EL (cell line): ENCODE results near the gene RCL1.

Source experiments
- DNase-seq: peaks from one replicate; pipeline ENCODE4 v3.0.0-alpha.2; 2016

Gene RCL1

DNA sequence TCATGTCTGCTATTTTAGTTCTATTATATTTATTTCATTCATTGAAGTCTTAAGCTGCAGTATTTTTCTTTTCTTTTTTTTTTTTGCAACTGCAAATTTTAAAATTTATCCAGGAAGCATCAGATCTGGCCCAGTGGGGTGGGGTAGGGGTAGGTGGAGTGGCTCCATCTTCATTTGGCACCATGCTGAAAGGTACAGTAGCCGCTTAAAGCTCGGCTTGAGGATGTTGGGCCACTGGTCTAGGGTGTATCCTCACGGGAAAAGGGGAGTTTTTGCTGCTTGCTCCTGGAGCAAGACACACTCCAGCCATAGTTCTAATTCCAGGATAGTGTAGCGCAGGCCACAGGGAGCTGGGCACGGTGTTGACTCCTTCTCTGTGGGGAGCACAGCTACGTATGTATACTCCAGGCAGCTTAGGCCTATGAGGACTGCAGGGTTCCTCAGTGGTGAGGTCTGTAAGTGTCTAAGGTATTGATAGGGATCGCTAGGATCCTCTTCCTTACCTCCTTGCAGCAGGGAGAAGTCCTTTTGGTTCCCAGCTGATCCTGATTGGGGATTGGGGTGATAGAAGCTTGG, 22.7 kb downstream of the RCL1 start:
- no peak for DNase-seq

DNA sequence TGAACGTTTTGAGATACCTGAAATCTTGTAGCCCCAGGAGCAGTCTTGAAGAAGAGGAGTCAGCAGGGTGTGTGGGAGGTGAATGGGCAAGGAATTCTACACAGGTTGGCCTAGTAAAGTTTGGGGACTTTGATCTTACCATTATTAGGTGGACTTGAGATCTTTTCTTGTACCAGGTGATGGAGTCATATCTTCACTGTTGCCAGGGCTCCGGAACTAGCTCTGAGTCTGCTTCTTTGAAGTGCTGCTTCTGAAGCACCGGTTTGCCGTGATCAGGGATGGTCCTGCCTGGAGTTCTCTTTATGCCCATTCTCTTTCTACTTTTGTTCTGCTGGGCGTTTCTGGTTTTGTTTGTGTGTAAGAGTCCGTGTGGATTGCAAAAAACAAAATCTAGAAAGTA, 27.4 kb downstream of the RCL1 start:
- DNase-seq = no peak

DNA sequence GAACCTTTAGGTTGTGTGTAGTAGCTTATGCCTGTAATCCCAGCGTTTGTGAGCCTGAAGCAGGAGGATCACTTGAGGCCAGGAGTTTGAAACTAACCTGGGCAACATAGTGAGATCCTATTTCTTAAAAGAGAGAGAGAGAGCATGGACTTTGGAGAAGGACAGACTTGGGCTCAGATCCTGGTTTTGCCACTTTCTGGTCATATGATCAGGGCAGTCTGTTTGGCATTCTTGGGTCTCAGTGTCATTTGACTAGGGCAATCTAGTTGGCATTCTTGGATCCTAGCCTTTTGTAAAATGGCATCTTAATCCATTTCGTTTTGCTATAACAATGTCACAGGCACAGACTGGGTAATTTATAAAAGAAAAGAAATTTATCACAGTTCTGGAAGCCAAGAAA, 28.4 kb downstream of the RCL1 start:
- DNase-seq = no peak

DNA sequence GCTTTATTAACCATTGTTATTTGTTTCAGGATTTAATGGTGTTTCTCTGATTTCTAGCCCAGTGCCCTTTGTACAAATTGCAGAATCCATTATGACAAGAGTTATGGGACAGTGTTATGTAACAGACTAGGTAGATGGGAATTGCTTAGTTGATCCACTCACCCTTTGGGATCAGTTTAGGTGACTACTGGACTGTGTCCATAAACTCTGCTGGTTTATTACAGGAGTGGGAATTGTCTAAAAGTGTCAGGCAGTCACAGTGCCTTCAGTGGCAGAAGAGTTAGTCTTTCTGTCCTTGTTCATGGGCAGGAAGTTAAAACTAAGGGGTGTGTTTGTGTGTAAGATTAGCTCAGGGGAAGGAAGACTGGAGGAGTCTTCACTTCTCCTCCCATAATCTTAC, 29.3 kb downstream of the RCL1 start:
- DNase-seq = no peak

DNA sequence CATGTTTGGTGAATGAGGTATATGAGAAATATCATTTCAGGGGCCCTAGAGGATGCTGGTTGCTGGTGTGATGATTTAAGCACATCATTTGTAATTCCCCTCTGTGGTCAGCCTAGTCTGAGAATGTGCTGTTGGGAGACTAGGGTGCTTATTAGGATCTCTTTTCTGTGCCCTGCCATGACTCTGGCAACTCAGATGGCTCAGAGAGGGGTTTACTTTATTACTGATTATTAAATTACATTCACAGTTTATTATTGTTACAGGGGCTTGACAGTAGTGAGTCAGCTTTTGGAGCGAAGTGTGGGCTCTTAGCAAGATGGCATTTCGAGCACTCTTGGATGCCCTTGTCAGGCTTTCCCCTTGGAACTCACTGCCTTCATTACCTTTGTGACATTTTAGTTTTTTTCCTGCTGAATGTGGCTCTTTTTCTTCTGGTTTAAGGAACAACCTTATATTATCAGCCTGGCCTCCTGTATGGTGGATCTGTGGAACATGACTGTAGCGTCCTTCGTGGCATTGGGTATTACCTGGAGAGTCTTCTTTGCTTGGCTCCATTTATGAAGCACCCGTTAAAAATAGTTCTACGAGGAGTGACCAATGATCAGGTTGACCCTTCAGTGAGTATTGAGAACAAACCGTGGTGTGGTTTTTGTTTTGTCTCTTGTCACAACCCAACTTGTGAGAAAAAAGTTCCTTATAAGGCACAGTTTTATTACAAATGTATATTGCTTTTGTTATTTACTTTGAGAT, 33.8 kb downstream of the RCL1 start:
- no peak for DNase-seq

DNA sequence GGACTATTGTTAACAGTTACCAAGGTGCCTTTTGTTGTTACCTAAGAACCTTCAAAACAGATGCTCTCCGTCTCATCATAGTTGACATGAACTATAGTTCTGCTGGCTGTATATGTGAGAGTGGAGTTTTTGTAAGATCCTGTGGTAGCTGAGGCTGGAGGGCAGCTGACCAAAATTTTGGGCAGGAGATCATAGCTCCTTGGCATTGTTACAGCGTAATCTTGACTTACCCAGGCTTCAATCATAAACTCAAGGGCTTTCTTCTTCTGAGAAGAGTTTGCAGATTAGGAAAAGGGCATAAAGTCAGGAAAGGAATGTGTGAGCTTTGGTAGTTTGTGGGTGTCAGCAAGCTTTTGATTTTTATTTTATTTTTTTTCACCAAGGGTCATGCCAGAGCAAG, 34.5 kb downstream of the RCL1 start:
- no peak for DNase-seq

DNA sequence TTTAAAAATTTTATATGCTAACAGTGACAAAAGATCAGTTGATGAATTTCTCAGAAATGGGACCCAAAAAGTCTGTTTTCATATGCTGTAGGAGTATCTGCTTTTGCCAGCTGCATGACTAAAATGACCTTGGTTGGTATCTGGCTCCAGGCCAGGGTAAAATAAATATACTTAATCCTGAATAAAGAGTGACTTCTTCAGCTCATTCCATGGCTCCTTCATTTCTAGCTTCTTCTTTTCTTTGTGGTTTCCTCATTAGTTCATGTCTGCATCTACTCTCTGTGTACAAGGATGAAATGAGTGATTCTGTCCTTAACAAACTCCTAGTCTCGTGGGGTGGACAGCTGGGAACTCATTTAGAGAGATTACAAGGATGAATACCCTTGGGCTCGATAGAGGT, 36.0 kb downstream of the RCL1 start:
- DNase-seq = peak; percentile 56

DNA sequence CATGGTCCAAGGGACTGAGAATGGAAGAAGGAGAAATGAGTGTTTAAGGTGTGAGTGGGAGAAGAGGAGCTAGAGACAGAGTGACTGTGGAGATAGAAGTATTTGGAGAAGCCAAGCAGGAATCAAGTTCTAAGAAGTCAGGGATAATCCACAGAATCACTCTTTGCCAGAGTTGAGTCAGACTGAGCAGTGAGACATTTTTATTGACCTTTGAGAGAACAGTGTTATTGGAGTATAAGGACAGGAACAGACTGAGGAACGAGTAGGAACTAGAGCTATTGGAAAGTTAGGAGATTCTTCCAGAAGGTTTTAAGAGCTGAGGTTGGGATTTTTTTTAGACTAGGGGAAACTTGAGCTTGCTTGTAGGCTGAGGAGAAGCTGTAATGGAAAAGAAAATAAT, 37.2 kb downstream of the RCL1 start:
- DNase-seq = peak; percentile 49

DNA sequence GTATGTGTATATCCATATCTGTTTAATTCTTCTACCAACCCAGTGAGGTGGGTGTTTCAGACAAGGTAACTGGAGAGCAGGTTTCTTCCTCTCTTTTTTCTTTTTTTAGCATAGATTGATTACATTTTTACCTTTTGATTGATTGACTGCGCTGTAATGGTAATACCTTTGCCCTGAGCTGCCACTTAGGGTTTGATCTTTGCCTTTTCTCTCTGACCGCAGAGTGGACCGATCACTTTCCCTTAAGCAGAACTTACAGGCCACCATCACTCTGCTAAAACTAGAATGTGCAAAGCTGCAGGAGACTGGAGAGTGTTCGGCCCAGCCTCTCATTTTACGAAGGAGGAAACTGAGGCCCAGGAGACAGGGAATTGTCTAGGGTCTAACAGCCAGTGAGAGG, 38.0 kb downstream of the RCL1 start:
- DNase-seq = no peak

DNA sequence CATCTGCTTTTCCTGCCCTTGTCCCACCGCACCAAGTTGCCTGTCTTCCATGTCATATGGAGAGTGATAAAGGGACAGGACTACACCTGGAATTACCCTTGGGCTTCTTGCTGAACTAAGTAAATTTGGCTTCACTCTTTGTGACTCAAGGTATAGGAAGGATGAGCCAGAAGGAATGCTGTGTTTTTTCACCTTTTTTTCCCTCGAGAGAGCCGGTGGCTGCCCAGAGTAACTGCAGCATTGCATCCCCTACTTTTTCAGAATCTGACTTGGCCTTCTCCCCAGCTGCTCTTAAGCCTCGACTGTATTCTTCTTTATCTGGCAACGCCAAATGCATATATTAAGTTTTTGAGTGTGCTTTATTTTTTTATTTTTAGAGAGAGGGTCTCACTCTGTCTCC, 38.4 kb downstream of the RCL1 start:
- DNase-seq = no peak

DNA sequence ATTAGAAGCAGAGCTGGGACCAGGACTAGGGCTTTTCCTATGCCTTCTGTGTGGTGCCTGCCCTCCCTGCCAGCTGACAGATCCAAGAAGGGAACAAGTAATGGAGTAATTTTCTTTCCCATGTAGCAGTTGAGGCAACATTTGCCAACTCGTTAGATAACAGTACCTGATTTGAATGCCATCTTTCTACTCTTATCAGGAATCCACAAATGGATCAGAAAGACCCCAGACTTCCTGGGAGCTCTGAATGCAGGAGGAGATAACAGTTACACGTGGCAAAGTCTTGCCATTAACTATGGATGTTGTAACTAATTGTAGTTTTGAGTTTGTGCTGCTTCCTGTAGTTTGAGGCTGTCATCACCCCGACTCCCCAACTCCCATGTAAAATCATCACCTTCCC, 39.2 kb downstream of the RCL1 start:
- DNase-seq = no peak

DNA sequence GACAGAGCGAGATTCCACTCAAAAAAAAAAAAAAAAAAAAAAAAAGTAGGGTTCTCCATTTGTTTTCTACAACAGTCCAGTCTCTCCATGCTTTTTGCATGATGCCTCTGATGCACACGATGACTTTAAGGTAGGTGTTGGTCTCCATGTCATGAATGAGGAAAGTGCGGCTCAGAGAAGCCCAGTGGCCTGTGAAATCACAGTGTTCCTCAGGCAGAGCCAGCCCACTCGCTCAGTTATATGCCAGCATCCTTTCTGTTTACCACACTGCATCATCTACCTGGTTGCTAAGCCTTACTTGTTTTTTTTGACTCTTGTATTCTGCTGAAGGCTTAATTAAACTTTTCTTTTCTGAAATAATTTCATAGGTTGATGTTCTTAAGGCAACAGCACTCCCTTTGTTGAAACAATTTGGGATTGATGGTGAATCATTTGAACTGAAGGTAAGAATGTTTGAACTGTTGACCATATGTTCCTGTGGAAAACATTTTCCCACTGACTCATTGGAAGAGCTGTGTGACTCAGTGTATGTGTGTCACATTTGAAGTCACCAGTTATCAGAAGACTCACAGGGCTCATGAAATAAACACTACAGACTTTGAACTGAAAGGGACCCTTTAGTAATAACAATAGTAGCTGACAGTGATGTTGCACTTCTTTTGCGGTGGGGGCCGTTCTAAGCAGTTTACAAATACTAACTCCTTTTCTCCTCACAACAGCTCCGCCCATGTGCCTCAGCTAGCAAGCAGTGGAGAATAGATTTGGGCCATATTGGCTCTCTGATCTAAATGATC, 40.2 kb downstream of the RCL1 start:
- DNase-seq = peak; percentile 97

DNA sequence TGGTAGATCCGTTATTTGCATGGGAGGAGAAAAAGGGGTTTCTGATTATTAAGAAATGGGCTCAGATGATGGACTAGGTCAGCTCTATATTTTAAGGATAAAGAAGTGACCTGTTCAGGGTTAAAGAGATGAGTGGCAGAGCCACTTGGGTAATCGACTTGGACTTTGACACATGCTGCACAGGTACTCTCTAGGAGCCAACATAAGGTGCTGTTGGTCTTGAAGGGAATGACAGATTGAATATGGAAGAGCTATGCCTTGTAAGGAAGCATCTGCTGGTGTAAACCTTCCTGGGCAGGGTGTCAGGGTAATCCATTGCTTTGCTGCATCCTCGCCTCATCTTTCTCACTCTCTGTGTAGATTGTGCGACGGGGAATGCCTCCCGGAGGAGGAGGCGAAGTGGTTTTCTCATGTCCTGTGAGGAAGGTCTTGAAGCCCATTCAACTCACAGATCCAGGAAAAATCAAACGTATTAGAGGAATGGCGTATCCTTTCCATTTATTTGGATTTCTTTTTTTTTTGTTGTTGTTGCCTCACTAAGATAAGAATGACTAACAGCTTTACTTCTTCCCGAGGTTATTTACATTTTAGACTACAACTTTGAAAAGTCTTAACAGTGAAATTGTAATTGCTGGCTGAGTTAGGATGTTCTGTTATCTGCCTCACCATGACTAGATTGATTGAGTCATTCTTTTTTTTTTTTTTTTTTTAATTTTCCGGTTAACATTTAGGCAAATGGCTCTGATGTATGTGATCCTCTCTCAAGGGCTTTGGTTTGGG, 41.2 kb downstream of the RCL1 start:
- peak; percentile 65 for DNase-seq

DNA sequence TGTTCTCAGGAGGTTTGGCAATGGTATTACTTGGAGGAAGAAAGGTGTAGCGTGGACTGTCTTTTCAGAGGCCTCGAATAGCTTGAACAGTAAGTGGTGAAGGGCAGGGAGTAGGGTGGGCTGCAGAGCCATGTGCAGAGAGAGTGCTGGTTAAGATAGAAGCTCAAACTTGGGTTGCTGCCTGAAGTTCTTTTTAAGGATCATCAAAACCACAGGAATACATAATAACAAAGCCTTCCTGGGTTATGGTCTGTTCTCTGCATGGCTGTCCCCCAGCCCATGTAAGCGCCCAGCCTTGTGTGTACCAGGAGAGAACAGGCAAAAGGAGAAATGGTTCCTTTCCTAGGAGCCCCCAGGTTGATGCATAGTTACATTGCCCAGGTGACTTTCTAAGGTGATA, 43.9 kb downstream of the RCL1 start:
- DNase-seq = no peak

DNA sequence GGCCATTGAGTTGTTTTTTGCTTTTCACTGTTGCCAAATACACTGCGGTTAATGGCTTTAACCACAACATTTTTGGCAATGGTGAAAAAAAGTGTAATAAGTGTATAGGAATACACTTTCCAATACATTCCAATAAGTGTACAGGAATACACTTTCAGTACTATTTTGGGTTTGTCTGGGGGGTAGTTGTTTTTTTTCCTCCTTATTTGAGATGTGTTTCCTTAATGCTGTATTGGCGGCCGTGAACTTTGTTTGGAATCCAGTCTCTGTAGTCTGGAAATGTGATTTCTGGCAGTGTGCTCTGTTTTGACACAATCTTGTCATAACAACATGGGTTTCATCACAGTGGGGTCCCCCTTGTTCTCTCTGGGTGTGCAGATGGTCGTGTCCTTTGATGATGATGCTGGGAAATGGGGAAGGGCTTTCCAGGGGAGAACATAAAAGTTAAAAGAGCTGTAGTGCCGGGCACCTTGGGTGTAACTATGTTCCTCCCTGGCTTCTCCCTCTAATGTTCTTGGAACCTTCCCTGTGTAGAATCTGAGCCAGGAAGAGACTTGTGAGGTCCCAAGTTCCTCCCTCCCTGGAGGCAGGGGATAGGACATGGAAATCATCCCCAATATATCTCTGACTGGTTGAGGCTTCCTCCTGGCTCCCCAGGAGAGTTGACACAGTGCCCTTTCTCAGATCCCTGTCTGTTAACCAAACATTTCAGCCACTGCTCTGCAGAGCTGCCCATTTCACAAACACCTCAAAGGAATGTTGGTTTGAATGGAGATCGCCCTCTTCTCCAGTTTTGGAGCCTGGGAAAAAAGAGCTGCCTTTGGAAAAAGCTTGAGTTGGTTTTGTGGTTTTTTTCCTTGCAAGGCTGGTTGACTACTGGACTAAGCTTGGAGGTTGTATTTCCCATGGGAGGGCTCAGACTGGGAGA, 44.8 kb downstream of the RCL1 start:
- DNase-seq = peak; percentile 85

DNA sequence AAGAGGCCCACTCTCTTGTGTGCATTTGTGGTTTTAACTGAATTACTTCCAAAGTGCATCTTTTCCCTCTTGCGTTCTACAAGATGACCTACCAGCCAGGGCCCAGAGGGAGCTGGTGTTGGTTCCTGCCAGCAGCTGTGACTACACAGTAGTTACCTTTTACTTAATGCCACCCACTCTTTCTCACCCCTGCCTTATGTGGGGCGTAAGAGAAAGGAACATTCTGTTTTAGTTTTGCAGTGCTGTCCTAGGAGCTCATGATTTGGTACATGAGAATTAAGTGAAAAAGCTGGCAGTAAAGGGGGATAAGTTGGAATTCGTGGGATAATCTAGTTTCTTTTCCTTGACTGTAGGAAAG, 45.4 kb downstream of the RCL1 start:
- DNase-seq = no peak

DNA sequence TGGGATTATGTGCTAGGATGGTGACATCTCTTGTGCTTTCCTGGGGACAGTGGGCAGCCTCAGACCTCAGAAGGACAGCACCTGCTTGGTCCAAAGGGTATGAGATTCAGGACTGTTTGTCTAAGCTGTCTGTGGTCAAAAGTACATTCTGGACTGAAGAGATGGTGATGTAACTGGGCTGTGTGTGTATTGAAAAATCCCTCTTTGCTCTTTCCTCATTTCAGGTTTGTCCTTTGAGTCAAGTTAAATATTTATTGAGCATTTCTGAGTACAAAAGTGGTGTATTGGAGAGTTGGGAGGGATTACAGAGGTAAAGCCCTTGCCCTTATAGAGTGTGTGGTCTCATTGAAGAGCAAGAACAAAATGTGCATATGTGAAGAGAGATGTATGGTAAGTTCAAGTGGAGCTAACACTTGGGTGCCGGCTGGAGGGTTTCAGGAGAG, 46.7 kb downstream of the RCL1 start:
- no peak for DNase-seq

DNA sequence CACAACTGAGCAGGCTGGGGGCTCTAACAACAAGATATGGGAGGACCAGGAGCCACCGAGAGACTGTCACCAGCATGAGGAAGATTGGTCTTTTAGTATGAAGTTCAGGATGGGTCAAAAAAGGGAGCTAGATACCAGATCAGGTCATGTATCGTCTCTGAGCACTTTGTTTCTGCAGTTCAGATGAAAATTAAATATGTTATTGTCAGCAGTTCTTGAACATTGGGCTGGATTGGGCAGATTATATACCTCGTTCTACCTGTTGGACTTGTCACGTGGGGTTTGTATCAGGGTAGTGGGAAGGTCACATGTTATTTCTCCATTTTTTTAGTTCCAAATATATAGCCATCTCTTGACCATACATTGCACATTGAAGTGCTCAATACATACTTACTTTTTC, 47.3 kb downstream of the RCL1 start:
- DNase-seq = no peak

DNA sequence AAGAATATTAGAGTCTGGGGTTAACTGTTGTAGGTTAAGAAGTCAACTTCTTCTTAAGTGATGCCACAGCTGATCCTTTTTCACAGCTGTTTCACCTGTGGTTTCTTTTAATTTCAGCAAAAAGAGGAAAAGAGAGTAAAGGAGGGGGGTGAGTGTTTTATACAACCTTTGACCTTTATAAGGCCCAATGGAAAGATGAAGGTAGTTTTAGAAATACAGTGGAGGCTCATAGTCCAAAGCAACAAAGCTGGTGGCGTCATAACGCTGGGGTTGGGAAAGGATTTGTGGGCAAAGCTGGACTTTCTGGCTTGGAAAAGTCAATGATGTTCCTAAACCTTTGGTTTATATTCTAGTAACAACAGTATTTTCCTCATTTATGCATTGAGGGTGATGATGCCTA, 49.5 kb downstream of the RCL1 start:
- DNase-seq = no peak

DNA sequence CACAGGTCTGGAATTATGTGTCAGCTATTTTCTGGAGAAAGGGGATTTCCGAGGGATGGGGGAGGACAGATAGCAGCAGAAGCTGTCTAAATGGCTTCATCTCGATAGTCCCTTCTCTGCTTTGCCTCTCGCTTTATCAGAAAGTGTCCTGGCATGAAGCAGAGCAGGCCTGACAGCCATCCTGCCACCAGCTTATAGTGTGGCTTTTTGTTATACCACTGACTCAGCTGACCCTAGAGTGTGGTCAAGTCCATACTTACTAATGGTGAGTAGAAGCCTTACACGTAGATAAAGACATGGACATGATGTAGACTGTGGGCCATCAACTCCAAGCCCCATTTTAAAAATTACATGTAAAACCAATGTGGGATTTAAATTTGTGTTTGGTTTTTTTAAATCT, 50.0 kb downstream of the RCL1 start:
- no peak for DNase-seq

DNA sequence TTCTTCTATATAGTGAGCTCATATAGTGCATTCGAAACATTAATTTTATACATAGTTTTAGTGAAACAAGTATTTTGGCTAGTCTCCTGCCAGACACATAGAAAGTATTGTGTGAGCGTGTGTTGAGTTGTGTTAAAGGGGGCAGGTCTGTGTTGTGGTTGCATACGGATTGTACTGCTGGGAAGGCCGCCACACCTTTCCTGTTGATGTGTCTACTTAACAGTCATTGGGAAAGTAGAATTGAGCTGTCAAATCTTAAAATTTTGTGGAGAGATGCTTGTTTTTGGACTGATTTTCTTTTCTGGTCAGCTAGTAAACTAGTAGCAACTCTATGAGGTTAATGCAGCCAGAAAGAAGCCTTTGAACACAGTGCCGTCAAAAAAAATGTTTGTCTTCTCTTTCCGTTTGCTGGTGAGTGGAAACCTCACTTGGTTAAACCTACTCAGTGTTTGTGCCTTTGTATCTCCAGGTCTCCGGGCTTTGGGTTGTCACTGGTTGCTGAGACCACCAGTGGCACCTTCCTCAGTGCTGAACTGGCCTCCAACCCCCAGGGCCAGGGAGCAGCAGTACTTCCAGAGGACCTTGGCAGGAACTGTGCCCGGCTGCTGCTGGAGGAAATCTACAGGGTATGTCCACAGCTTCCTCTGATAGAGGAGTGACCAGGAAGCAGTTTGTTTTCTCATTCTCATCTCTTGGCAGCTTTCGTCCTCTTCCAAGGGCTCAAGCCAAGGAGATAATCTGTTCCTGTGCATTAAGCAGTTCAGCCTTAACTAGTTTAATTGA, 51.5 kb downstream of the RCL1 start:
- DNase-seq = no peak

DNA sequence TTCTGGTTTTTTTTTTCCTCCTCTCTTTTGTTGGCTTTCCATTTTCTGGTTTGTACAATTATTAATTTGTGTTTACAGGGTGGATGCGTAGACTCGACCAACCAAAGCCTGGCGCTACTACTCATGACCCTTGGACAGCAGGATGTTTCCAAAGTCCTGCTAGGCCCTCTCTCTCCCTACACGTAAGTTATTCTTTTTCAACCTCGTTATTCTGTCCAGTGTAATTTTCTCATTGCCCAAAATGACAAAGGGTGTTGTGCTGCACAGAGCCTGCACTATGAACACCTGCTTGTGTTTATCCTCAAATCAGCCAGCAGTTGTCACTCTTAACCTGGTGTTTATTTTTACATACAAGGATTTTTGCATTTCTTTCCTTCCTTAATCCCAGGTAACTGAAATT, 56.6 kb downstream of the RCL1 start:
- no peak for DNase-seq
